NCI-H2227 (cell line): Measurements from ENCODE around the gene GRIP2.

ENCODE experiments used
- DNase-seq: peaks from one replicate; lab custom pipeline; 2025; ENCODE audit not compliant: unreplicated experiment; lab: John Stamatoyannopoulos, UW

Gene GRIP2

GRCh38 chr3:14456794-14457193 lies 83.3 kb downstream of the GRIP2 start:
- no peak for DNase-seq

DNA sequence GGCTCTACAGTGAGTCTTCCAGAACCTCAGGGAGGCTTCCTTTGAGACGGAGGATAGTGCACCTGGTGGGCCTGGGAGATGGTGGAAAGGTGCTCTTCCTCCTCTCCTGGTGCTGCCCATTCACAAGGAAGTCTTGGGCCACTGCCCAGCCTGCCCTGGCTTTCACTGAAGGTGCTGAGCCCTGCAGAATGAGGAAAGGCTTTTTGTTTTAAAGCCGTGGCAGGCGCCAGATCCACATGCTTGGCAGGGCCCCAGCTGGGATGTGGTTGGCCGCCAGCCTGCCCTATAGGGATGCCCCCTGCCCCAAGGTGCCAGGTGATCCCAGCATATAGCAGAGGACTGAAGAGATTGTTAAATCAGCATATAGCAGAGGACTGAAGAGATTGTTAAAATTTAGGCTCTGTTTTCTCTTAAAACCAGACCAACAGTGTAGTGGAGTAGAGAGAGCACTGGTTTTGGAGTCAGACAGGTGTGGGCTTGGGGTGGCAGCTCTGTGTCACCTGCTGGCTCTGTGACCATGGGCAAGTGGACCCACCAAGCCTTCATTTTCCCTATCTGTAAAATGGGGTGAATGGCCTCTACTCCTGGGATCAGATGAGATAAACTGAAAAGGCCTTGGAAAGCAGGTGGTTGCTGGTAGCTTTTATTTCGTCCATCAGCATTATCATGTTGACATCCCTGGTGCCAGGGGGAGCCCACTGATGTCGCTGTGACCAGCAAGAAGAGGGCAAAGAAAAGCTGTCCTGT lies 84.4 kb downstream of the GRIP2 start:
- no peak for DNase-seq

DNA sequence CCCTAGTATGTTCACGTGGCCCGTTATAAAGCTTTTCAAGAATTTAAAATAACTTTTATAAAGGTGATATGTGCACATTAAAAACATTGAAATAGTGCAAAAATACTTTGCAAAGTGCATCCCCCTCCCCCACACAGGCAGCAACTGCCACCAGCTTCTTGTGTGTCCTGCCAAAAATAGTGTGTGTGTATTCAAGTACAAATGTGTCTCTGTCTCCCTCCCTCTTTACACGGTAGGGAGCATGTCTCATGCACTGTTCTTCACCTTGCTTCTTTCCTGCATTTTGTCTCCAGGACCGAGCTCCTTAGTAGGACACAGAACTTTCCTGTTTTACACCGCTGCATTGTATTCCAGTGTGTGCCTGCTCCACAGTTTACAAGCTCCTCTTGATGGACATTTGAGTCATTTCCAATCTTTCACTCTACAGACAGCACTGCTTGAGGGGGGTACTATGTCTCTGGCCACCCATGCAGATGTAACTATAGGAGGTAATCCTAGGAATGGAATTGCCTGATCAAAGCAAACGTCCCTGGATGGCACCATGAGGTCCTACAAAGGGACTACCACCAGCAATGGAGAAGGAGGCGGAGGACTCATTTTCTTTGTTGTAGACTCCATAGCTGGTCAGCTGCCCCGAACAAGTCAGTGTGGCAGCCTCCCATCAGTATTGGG lies 85.4 kb downstream of the GRIP2 start:
- DNase-seq = no peak

DNA sequence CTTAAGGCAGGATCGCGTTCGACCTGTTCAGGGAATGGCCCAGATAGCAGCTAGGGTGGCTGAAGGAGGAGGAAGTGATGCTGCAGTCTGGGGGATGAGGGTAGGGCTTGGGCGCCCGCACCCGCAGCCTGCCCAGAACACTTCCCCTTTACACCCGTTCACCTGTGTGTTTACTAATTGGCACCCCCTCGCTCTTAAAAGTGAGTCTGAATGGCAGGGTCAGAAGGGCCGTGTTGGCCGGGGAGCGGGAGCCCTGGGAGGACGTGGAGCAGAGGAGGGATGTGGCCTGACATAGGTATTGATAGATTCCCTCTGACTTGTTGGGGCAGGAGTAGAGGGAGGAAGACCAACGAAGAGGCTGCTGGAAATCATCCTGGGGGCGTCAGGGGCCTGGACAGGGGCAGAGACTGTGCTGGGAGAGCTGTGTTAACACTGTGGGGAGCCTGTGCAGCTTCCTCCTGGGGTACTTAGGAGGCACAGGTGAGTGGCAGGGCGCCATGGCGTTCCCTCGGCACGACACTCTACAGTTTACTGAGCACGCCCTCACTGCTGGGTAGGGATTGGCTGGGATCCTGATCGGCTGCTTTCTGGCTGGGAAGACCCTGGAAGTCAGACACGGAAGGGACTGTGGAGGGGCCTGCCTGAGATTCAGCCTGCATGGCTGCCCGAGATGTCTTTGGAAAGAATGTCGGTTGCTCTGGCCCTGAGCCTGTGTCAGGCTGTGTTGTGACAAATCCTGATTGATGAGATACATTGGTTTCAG lies 86.1 kb downstream of the GRIP2 start:
- no peak for DNase-seq

DNA sequence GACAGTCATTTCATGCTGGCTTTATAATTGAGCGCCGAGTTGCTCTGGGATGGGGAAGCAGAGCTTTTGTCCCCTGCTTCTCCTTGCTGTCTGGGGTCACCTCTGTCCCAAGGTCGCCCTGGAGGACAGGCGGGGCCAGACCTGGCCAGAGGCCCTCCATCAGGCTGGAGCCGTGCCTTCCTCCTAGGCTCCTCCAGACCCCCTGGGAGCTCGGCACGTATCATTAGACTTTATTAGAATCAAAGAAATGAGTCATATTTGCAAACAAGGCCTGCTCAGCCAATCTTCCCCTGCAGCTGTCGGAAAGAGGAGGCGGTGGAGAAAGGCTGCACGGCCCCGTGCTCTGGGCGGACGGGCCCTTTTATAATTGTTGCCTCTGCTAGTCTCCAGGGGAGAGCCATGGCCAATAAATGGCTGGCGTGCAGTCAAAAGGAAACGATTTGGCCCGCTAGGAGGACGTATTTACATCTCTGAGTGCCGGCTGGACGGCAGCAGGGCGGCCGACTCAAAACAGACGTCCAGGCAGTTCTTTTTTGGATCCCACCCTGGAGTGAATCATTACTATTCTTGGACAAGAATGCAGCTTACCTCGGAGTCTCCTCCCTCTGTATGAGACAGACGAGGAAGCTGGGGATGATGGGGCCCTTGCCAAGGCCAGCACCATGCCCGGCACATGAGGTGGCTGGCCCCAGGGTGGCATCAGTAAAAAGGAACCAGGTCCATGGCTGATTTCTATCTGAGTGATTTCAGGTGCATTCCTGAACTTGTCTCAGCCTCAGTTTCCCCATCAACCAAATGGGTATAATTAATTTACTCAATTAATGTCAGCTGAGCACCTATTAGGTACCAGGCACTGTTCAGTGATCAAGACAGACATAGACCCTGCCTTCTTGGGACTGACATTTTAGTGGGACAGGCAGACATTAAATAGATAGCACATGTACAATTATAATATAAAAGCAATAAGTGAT lies 87.1 kb downstream of the GRIP2 start:
- peak; percentile 80 for DNase-seq

DNA sequence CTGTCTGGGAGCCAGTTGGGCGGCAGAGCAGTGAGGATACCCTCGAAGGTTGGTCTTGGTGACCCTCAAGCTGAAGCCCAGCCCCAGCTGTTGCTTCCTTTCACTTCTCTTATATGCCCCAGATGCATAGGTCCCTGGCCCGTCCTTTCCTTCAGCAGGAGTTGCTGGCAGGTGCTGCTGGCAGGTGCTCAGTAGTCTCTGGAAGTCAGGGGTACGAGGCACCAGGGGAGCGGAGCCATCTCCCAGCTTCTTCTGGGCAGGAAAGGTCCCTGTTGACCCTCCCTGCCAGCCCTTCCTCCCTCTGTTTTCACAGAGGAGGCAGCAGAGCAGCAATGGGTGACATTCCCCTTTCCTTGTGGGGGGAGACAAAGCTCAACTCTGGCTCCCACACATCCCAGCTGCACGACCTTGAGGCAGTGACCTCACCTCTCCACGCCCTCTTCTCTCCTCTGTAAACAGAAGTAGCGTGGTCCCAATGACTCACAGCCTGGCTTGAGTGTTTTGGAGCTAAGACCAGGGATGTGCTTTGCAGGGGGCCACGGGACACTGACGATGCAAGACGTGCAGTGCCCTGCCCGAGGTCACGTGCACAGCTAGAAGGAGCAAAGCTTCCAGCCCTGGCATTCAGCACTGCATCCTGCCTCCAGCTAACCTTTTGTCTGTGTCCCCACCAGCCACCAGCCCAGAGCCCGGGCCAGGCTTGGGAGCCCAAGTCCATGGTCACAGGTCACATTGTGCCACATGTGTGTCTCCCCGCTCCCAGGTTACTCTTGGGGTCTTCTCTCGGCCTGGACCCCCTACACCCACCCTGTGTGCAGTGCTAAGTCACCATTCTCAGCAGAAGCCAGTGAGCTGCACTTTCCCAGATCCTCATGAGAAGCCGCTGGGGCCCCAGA lies 88.0 kb downstream of the GRIP2 start:
- DNase-seq = no peak

DNA sequence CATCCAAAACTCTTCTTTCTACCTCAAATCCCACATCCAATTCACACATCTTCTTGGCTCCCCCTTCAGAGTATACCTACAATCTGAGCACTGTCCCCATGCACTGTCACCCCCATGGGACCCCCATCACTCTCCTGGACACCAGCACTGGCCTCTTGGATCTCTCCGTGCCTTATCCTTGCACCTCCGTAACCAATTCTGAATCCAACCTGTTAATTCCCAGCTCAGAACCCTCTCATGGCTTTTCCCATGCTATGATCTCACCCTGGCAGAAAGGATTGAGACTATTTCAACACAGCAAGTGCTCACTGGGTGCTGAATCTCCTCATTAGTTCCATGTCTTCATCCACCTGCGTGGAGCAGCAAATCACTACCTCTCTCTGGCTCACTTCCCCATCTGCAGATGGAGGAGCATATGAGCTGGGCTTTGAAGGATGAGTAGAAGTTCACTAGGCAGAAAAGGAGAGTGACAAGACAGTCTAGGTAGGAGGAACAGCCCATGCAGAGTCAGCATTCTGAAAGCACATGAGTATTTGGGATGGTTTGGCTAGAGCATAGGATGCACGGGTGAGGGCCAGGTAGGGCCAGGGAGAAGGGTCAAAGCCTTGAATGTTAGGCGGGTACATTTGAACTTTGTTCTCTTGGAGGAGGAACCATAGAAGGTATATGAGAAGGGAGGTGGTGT lies 89.1 kb downstream of the GRIP2 start:
- DNase-seq = no peak

- DNase-seq = no peak
Observed at GRCh38 chr3:14450506-14450905, 89.6 kb downstream of the GRIP2 start.

DNA sequence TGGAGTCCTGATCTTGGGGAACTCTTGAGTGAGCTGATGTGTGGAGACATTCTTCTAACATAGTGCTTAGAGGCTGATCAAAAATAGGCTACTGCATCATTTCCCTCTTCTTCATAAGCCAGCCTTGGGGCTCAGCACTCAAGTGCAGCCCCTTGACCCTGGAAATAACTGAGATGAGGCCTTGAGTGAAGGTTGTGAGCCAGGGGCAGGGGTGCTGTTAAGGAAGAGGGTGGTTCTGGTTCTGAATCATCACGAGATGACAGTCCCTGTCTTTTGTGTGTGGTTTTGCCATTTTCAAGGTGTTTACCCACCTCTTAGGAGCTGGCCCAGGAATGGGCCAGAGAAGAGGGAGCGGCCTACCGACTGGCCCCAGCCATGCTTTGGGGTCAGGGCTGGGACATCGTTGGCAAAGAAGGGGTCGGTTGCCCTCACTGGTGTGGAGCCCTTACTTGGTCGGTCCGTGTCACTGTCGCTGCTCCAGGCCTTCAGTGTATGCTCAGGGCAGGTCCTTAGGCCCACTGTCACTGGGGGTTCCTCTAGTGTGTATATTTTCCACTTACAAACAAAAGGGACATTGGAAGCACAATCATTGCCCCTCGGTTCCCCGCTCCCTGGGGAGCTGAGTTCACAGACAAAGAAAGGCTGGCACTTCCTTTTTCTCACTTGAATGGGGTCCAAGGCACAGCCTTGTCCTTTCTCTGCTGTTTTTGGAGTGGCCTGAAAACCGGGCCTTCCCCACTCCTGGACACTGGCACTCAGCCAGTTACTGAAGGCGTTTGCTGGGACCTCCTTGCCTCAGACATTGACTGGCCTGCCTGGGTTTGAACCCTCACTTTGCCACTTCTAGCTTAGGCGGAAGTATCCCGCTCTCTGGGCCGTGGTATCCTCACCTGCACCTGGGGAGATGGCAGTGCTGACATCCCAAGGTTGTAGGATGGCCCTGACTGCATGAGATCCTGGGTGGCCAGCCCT lies 91.1 kb downstream of the GRIP2 start:
- DNase-seq = no peak

- DNase-seq = no peak
Observed at GRCh38 chr3:14448063-14448462, 92.1 kb downstream of the GRIP2 start.

- no peak for DNase-seq
Observed at GRCh38 chr3:14446988-14447570, 93.1 kb downstream of the GRIP2 start.

DNA sequence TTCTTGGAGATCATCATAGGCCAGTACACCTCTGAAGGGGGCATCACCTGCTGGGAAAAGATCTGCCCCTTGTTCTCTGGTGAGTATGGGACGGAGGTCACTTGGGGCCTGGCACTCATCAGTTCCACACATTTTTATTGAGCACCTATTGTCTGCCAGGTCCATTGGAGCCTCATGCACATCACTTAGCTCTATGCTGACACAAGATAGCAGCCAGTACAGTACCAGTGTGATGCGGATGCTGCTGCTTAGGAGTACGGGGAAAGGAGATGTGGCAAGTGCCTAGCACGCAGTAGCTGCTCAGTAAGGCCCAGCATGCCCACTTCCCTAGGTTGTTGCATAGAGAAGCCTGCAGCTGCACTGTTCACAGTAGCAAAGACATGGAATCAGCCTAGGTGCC lies 94.4 kb downstream of the GRIP2 start:
- no peak for DNase-seq

- DNase-seq = no peak
Observed at GRCh38 chr3:14444380-14444779, 95.8 kb downstream of the GRIP2 start.

DNA sequence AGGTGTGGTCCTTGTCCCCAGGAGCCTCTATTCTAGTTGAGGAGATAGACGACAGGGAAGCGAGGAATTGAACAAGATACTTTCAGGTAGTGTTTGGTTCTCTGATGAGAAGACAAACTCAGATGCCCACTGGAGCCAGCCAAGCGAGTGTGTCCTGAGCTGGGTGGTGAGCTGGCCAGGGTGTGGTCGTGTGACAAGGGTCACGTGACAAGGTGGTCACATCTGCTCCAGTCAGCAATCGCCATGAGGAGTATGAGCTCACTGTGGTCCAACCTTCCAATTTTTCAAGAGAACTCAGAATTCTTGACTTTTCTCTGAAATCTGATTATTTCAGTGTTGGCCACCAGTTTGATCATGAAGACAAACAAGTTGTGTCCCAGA lies 98.2 kb downstream of the GRIP2 start:
- DNase-seq = no peak

- DNase-seq = no peak
Observed at GRCh38 chr3:14441240-14441919, 98.8 kb downstream of the GRIP2 start.

GRCh38 chr3:14440531-14441239 lies 99.5 kb downstream of the GRIP2 start:
- DNase-seq = peak; percentile 82

GRCh38 chr3:14440168-14440518 lies 100.0 kb downstream of the GRIP2 start:
- DNase-seq = no peak
